HG02798 (cell line): ENCODE data around the gene RBMS3.

Experiments used
- ATAC-seq: cut with Tn5 transposase; IDR thresholded peaks from one replicate; pipeline ENCODE4 v1.9.1; 2021; ENCODE audit warnings: mild to moderate bottlenecking; ENCODE audit not compliant: unreplicated experiment, poor library complexity

RBMS3 gene

GRCh38 chr3:29755416-29755815 lies 474.5 kb downstream of the RBMS3 start:
- no peak for ATAC-seq

GRCh38 chr3:29757054-29757777 lies 476.3 kb downstream of the RBMS3 start:
- no peak for ATAC-seq

- no peak for ATAC-seq
Measured at GRCh38 chr3:29758108-29758433, 477.2 kb downstream of the RBMS3 start.

- no peak for ATAC-seq
Measured at GRCh38 chr3:29758434-29759322, 477.8 kb downstream of the RBMS3 start.

GRCh38 chr3:29759411-29760225 lies 478.7 kb downstream of the RBMS3 start:
- ATAC-seq = no peak

- no peak for ATAC-seq
Measured at GRCh38 chr3:29760226-29760685, 479.4 kb downstream of the RBMS3 start.

GRCh38 chr3:29761517-29761916 lies 480.6 kb downstream of the RBMS3 start:
- ATAC-seq = no peak

GRCh38 chr3:29763115-29763514 lies 482.2 kb downstream of the RBMS3 start:
- no peak for ATAC-seq

GRCh38 chr3:29764041-29764440 lies 483.2 kb downstream of the RBMS3 start:
- no peak for ATAC-seq

- ATAC-seq = no peak
Measured at GRCh38 chr3:29764603-29765254, 483.9 kb downstream of the RBMS3 start.

GRCh38 chr3:29771602-29772001 lies 490.7 kb downstream of the RBMS3 start:
- no peak for ATAC-seq

- no peak for ATAC-seq
Measured at GRCh38 chr3:29772436-29772835, 491.6 kb downstream of the RBMS3 start.

- ATAC-seq = no peak
Measured at GRCh38 chr3:29773481-29773880, 492.6 kb downstream of the RBMS3 start.

- ATAC-seq = no peak
Measured at GRCh38 chr3:29775340-29775739, 494.5 kb downstream of the RBMS3 start.

GRCh38 chr3:29777869-29778268 lies 497.0 kb downstream of the RBMS3 start:
- ATAC-seq = no peak

- no peak for ATAC-seq
Measured at GRCh38 chr3:29789686-29790085, 508.8 kb downstream of the RBMS3 start.

- no peak for ATAC-seq
Measured at GRCh38 chr3:29796808-29797207, 515.9 kb downstream of the RBMS3 start.

GRCh38 chr3:29802057-29802456 lies 521.2 kb downstream of the RBMS3 start:
- ATAC-seq = no peak

- ATAC-seq = no peak
Measured at GRCh38 chr3:29804044-29804443, 523.2 kb downstream of the RBMS3 start.

GRCh38 chr3:29805757-29806156 lies 524.9 kb downstream of the RBMS3 start:
- no peak for ATAC-seq
